Hindlimb muscle (tissue), 1 donor: Measurements from ENCODE around the gene CRBN. TPM values are rescaled to one million over a fixed set of nuclear protein-coding genes. Genes with fewer than 3 reads are reported as not detected.

Experiments used
- DNase-seq: peaks from one replicate; pipeline ENCODE4 v3.0.0-alpha.2; 2013
- polyA plus RNA-seq: library from polyadenylated mRNA; unstranded; fragments of 120-200 nt; gene quantifications from one replicate; pipeline ENCODE4 v1.2.1, GENCODE V29; 2013; ENCODE audit not compliant: insufficient read length

CRBN gene
- polyA plus RNA-seq, 1 donor, result 35.2 TPM

- DNase-seq, result no peak
These were observed 69.8 kb downstream of the CRBN start for GRCh38 chr3:3109407-3110298.

GRCh38 chr3:3107858-3108257, 71.6 kb downstream of the CRBN start:
- DNase-seq, result no peak

GRCh38 chr3:3107181-3107580, 72.3 kb downstream of the CRBN start:
- DNase-seq, result no peak

GRCh38 chr3:3105815-3106214, 73.7 kb downstream of the CRBN start:
- no peak for DNase-seq

- no peak for DNase-seq
These were observed 74.2 kb downstream of the CRBN start for GRCh38 chr3:3105246-3105645.

- no peak for DNase-seq
These were observed 76.7 kb downstream of the CRBN start for GRCh38 chr3:3102751-3103150.

- no peak for DNase-seq
These were observed 77.6 kb downstream of the CRBN start for GRCh38 chr3:3101660-3102458.

Other genes starting within 250 kb of the CRBN start
- not detected for gene IL5RA, start 69.3 kb downstream of the CRBN start, polyA plus RNA-seq
- 15.9 TPM for gene TRNT1, start 52.8 kb downstream of the CRBN start, polyA plus RNA-seq